Sigmoid colon (tissue), 7 donors: ENCODE results near the gene THBS4. TPM values are rescaled to one million over a fixed set of nuclear protein-coding genes. Genes with fewer than 3 reads are reported as not detected.

Experiments used
- DNase-seq: peaks from one replicate; pipeline ENCODE4 v3.0.0-alpha.2; 2019
- H3K27ac ChIP-seq, 4 donors: fragments of 200-600 bp; sonication (generic); one replicate each; pipeline ENCODE4 v1.5.1; 2016 to 2019; ENCODE audit warnings: mild to moderate bottlenecking in 1 of 4
- H3K27me3 ChIP-seq, 3 donors: fragments of 200-600 bp; sonication (generic); one replicate each; pipeline ENCODE4 v1.5.1; 2019; ENCODE audit warnings: mild to moderate bottlenecking in 1 of 3
- H3K36me3 ChIP-seq, 4 donors: fragments of 200-600 bp; sonication (generic); one replicate each; pipeline ENCODE4 v1.5.1; 2016 to 2019
- H3K4me1 ChIP-seq, 4 donors: fragments of 200-600 bp; sonication (generic); one replicate each; pipeline ENCODE4 v1.5.1; 2017 to 2019
- H3K4me3 ChIP-seq, 4 donors: fragments of 200-600 bp; sonication (generic); one replicate each; pipeline ENCODE4 v1.5.1; 2017 to 2019; ENCODE audit warnings: mild to moderate bottlenecking in 2 of 4, moderate library complexity in 1 of 4
- H3K9me3 ChIP-seq, 4 donors: fragments of 200-600 bp in 3 of 4; sonication (generic) in 3 of 4; one replicate each; pipeline versions ENCODE4 v1.5.1 to v1.6.1; 2013 to 2019
- CTCF ChIP-seq, 4 experiments: fragments of 450-650 bp in 3 of 4; fragments of 200-600 bp in 1 of 4; IDR thresholded peaks; one replicate each; pipeline ENCODE4 v1.5.1; 2016 to 2019; ENCODE audit warnings: antibody characterized with exemption in 4 of 4, mild to moderate bottlenecking in 3 of 4, moderate library complexity in 2 of 4
- EP300 ChIP-seq, 4 donors: sonication (generic); formaldehyde crosslinking; IDR thresholded peaks; one replicate each; pipeline ENCODE4 v1.6.1; 2017; ENCODE audit warnings: antibody characterized with exemption in 4 of 4
- POLR2A ChIP-seq, 2 donors: fragments of 450-650 bp; IDR thresholded peaks; one replicate each; pipeline ENCODE4 v1.6.1; 2016; ENCODE audit warnings: antibody characterized with exemption in 2 of 2, mild to moderate bottlenecking in 2 of 2, moderate library complexity in 2 of 2
- POLR2AphosphoS5 ChIP-seq, 4 donors: sonication (generic); formaldehyde crosslinking; IDR thresholded peaks; one replicate each; pipeline ENCODE4 v1.6.1; 2017; ENCODE audit warnings: antibody characterized with exemption in 4 of 4
- WGBS, 2 donors: extraction: QIAGEN DNeasy Blood & Tissue Kit; methylation state at CpG; one replicate each; pipeline ENCODE4 v1.1.7; 2013; 5-methylcytosine and 5-hydroxymethylcytosine counted together
- intact Hi-C: fragments of 100-400 bp; cut with DNase I; formaldehyde crosslinking; loops from one replicate; pipeline ENCODE4 v1.15.1; 2023
- polyA plus RNA-seq, 3 donors: library from polyadenylated mRNA; stranded (reverse); fragments of 200-250 nt; gene quantifications; one replicate each; pipeline ENCODE4 v1.2.3, GENCODE V29; 2013
- total RNA-seq, 4 donors: library from RNA; depleted of rRNA; stranded (reverse); fragments of >200 nt; gene quantifications; one replicate each; pipeline ENCODE4 v1.1.0, GENCODE V29; 2016
- donor health status: healthy with polysubstance abuse.
- donor health status: Bipolar disorder and iron deficiency.
- donor health status: healthy.

The THBS4 gene
- total and polyA plus RNA-seq, 7 donors, result 3.8 to 585 (median 62.1) TPM; not detected in 1

GRCh38 chr5:80057921-80058320 lies 22.8 kb downstream of the THBS4 start:
- H3K36me3 ChIP-seq, result no peaks in the 10 kb centered on the region
- TF ChIP-seq EP300 (IDR thresholded peaks at IDR 0.05) (no peak), POLR2A (IDR thresholded peaks at IDR 0.05) (no peak), POLR2AphosphoS5 (IDR thresholded peaks at IDR 0.05) (no peak), CTCF (IDR thresholded peaks at IDR 0.05) (no peak)
- 85 to 86% methylated on average over 2 of the region's 2 CpGs for WGBS, 2 donors
- no peak overlapping the region for H3K4me3 ChIP-seq
- H3K27ac ChIP-seq, result no peak overlapping the region
- H3K27me3 ChIP-seq, result no peaks in the 10 kb centered on the region
- no peaks in the 10 kb centered on the region for H3K9me3 ChIP-seq
- intact Hi-C loops, result no loop called here
- no peak for DNase-seq
- no peaks in the 10 kb centered on the region for H3K4me1 ChIP-seq

DNA sequence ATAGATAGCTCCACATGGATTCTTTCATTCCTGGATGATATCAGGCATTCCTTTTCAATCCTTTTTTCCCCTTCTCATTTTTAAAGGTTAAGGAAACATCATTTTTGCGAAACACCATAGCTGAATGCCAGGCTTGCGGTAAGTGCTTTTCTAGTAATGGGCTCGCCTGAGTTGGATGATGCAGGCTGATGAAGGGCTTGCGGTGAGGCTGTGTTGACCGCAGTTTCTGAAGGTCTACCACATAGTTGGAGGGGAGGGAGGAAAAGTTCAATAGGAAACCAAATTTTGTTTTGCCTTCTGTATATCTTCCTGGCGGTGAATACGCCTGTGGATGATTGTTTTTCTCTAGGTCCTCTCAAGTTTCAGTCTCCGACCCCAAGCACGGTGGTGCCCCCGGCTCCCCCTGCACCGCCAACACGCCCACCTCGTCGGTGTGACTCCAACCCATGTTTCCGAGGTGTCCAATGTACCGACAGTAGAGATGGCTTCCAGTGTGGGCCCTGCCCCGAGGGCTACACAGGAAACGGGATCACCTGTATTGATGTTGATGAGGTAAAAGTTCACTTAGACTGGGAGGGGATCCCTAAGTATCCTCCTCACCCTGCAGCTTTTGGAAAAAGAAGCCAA lies 24.3 kb downstream of the THBS4 start:
- Histone ChIP-seq H3K36me3 (no peaks in the 10 kb centered on the region), H3K27ac (no peak overlapping the region), H3K4me3 (no peak overlapping the region), H3K9me3 (no peaks in the 10 kb centered on the region), H3K27me3 (no peaks in the 10 kb centered on the region), H3K4me1 (no peaks in the 10 kb centered on the region)
- WGBS, 2 donors, result 95 to 96% methylated on average over 18 of the region's 18 CpGs
- intact Hi-C loops, result no loop called here
- TF ChIP-seq EP300 (IDR thresholded peaks at IDR 0.05) (no peak), POLR2AphosphoS5 (IDR thresholded peaks at IDR 0.05) (no peak), CTCF (IDR thresholded peaks at IDR 0.05) (no peak), POLR2A (IDR thresholded peaks at IDR 0.05) (no peak)
- DNase-seq, result no peak

- no peak overlapping the region for H3K27ac ChIP-seq
- 81 to 89% methylated on average over 4 of the region's 4 CpGs for WGBS, 2 donors
- TF ChIP-seq CTCF (IDR thresholded peaks at IDR 0.05), result no peak
- TF ChIP-seq POLR2A (IDR thresholded peaks at IDR 0.05), result no peak
- TF ChIP-seq EP300 (IDR thresholded peaks at IDR 0.05), result no peak
- no peak for TF ChIP-seq POLR2AphosphoS5 (IDR thresholded peaks at IDR 0.05)
- H3K9me3 ChIP-seq, result no peaks in the 10 kb centered on the region
- H3K4me3 ChIP-seq, result no peak overlapping the region
- no peak for DNase-seq
- no peaks in the 10 kb centered on the region for H3K4me1 ChIP-seq
- intact Hi-C loops, result no loop called here
- H3K27me3 ChIP-seq, result no peaks in the 10 kb centered on the region
- no peaks in the 10 kb centered on the region for H3K36me3 ChIP-seq
Measured at GRCh38 chr5:80060966-80061365, 25.8 kb downstream of the THBS4 start.

DNA sequence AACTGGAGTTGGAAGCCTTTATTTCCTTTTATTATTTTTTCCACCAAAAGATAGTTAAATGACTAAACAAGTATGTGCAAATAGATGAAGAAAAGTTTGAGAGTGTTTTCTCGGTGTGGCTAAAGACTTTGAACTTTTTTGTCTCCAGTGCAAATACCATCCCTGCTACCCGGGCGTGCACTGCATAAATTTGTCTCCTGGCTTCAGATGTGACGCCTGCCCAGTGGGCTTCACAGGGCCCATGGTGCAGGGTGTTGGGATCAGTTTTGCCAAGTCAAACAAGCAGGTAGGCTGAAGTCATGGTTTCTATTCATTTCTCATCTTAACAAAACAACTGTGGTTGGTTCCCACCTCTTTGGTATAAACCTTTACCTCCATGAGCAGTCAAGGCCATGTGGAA lies 26.4 kb downstream of the THBS4 start:
- H3K4me3 ChIP-seq, result no peak overlapping the region
- WGBS, 2 donors, result 47 to 80% methylated on average over 4 of the region's 4 CpGs
- intact Hi-C loops, result no loop called here
- H3K27me3 ChIP-seq, result no peaks in the 10 kb centered on the region
- H3K4me1 ChIP-seq, result no peaks in the 10 kb centered on the region
- H3K27ac ChIP-seq, result no peak overlapping the region
- H3K9me3 ChIP-seq, result no peaks in the 10 kb centered on the region
- DNase-seq, result no peak
- no peaks in the 10 kb centered on the region for H3K36me3 ChIP-seq
- TF ChIP-seq CTCF (IDR thresholded peaks at IDR 0.05) (no peak), EP300 (IDR thresholded peaks at IDR 0.05) (no peak), POLR2A (IDR thresholded peaks at IDR 0.05) (no peak), POLR2AphosphoS5 (IDR thresholded peaks at IDR 0.05) (no peak)

DNA sequence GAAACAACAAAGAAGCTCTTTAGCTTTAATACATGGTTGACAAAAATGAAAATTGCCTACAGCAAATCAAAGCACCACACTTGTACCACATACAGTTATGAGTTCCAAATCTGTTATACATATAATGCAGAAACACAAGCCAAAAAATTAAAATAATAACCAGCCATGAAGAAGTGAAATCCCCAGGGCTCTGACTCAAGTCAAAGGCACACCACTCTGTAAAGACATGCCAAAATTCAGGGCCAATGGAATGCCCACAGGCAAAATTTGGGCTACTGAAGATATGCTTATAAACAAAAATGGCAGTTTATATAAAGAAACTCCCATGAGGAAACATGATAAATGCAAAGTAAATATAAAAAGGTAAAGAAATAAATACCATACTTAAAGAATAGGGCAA lies 29.0 kb downstream of the THBS4 start:
- Histone ChIP-seq H3K36me3 (no peaks in the 10 kb centered on the region), H3K9me3 (no peaks in the 10 kb centered on the region), H3K4me1 (no peaks in the 10 kb centered on the region), H3K4me3 (no peak overlapping the region), H3K27ac (no peak overlapping the region), H3K27me3 (no peaks in the 10 kb centered on the region)
- DNase-seq, result no peak
- intact Hi-C loops, result no loop called here
- TF ChIP-seq CTCF (IDR thresholded peaks at IDR 0.05), result no peak
- TF ChIP-seq POLR2A (IDR thresholded peaks at IDR 0.05), result no peak
- TF ChIP-seq POLR2AphosphoS5 (IDR thresholded peaks at IDR 0.05), result no peak
- no peak for TF ChIP-seq EP300 (IDR thresholded peaks at IDR 0.05)
